ENCODE results near the gene TMED9. TPM values are rescaled to one million over a fixed set of nuclear protein-coding genes. Genes with fewer than 3 reads are reported as not detected.

The TMED9 gene
- total and polyA plus RNA-seq, 10 of the 15 experiments (the other 5 are each of a cell fraction or from before 2014, with no cell fraction given), result 35.7 to 144 (median 105) TPM

DNA sequence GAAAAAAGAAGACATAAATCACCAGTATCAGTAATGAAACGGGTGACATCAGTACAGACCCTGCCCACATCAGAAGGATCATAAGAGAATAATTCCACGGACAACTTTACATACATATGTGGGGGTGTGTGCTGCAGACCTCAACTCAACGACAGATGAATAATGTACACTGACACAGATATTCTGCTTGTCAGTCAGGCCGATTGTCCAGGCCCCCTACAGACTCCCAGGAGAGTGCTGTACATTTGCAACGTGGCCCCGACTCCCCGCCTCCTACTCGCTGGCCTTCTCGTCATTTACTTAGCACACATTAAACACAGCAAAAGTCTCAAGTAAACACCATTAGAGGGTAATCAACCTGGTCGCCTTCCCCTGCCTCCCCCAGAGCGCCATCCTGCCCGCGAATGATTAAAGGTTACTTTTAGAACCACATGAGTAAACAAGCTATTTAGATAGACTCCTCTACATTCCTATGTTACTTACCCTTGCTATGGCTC is 3.5 kb upstream of the TMED9 start:
- no peak for FAIRE-seq
- no peak for ATAC-seq
- ChIA-PET POLR2A (interaction anchor here (0.6 kb wide), 1 partner anchor 21 kb away, joined by 5 read pairs; no protein-coding TSS in a partner anchor), SMC1A (ENCODE audit: uncharacterized antibody, unreplicated experiment) (no interaction called here), RAD21 (ENCODE audit: unreplicated experiment) (no interaction called here), CTCF (interaction anchor here (0.9 kb wide), 1 partner anchor 87 kb away, joined by 3 read pairs; no protein-coding TSS in a partner anchor)
- TF ChIP-seq MXI1 (IDR thresholded peaks at IDR 0.05; ENCODE audit: low read depth, low read length) (no peak), NFIC (IDR thresholded peaks at IDR 0.05; ENCODE audit: low read depth, low read length) (no peak), POLR2A (IDR thresholded peaks at IDR 0.05; ENCODE audit: low read depth, low read length) (no peak), SIN3A (IDR thresholded peaks at IDR 0.05; ENCODE audit: low read depth, low read length) (no peak), SRF (IDR thresholded peaks at IDR 0.05; ENCODE audit: low read depth in 2 of 2, low read length in 2 of 2) (no peak), JUNB (IDR thresholded peaks at IDR 0.05) (no peak), RB1 (IDR thresholded peaks at IDR 0.05; ENCODE audit: borderline replicate concordance) (no peak), TBL1XR1 (IDR thresholded peaks at IDR 0.05; ENCODE audit: low read depth, low read length) (no peak), CBFB (IDR thresholded peaks at IDR 0.05; ENCODE audit: low read depth) (no peak), TARDBP (IDR thresholded peaks at IDR 0.05; ENCODE audit: borderline replicate concordance) (no peak), BACH1 (IDR thresholded peaks at IDR 0.05; ENCODE audit: borderline replicate concordance) (no peak)
- TF ChIP-seq, protein P1, sequence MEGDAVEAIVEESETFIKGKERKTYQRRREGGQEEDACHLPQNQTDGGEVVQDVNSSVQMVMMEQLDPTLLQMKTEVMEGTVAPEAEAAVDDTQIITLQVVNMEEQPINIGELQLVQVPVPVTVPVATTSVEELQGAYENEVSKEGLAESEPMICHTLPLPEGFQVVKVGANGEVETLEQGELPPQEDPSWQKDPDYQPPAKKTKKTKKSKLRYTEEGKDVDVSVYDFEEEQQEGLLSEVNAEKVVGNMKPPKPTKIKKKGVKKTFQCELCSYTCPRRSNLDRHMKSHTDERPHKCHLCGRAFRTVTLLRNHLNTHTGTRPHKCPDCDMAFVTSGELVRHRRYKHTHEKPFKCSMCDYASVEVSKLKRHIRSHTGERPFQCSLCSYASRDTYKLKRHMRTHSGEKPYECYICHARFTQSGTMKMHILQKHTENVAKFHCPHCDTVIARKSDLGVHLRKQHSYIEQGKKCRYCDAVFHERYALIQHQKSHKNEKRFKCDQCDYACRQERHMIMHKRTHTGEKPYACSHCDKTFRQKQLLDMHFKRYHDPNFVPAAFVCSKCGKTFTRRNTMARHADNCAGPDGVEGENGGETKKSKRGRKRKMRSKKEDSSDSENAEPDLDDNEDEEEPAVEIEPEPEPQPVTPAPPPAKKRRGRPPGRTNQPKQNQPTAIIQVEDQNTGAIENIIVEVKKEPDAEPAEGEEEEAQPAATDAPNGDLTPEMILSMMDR (IDR thresholded peaks at IDR 0.05 in 2 of 3, conservative IDR thresholded peaks at IDR 0.05 in 1 of 3; ENCODE audit: control insufficient read depth in 2 of 3, extremely low read depth in 1 of 3, insufficient read depth in 1 of 3, low read depth in 3 of 3, low read length in 3 of 3), result no peak
- TF ChIP-seq, protein P2, sequence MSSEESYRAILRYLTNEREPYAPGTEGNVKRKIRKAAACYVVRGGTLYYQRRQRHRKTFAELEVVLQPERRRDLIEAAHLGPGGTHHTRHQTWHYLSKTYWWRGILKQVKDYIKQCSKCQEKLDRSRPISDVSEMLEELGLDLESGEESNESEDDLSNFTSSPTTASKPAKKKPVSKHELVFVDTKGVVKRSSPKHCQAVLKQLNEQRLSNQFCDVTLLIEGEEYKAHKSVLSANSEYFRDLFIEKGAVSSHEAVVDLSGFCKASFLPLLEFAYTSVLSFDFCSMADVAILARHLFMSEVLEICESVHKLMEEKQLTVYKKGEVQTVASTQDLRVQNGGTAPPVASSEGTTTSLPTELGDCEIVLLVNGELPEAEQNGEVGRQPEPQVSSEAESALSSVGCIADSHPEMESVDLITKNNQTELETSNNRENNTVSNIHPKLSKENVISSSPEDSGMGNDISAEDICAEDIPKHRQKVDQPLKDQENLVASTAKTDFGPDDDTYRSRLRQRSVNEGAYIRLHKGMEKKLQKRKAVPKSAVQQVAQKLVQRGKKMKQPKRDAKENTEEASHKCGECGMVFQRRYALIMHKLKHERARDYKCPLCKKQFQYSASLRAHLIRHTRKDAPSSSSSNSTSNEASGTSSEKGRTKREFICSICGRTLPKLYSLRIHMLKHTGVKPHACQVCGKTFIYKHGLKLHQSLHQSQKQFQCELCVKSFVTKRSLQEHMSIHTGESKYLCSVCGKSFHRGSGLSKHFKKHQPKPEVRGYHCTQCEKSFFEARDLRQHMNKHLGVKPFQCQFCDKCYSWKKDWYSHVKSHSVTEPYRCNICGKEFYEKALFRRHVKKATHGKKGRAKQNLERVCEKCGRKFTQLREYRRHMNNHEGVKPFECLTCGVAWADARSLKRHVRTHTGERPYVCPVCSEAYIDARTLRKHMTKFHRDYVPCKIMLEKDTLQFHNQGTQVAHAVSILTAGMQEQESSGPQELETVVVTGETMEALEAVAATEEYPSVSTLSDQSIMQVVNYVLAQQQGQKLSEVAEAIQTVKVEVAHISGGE (CRISPR knock-in tag; IDR thresholded peaks at IDR 0.05), result no peak
- TF ChIP-seq, protein P3, sequence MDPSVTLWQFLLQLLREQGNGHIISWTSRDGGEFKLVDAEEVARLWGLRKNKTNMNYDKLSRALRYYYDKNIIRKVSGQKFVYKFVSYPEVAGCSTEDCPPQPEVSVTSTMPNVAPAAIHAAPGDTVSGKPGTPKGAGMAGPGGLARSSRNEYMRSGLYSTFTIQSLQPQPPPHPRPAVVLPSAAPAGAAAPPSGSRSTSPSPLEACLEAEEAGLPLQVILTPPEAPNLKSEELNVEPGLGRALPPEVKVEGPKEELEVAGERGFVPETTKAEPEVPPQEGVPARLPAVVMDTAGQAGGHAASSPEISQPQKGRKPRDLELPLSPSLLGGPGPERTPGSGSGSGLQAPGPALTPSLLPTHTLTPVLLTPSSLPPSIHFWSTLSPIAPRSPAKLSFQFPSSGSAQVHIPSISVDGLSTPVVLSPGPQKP (IDR thresholded peaks at IDR 0.05; ENCODE audit: low read depth, low read length), result no peak
- Histone ChIP-seq H3K9me3 (replicated peaks; ENCODE audit: control insufficient read depth, insufficient read depth, low read length) (no peaks in the 10 kb centered on the region), H3K4me1 (ENCODE audit: control insufficient read depth, insufficient read depth, low read length) (peaks cover 3% of the 10 kb centered on the region), H3K4me2 (ENCODE audit: control insufficient read depth, insufficient read depth) (no peak overlapping the region), H3K9ac (ENCODE audit: control insufficient read depth, insufficient read depth, low read length) (no peak overlapping the region), H3K79me2 (ENCODE audit: control insufficient read depth, insufficient read depth, low read length) (peaks cover 14% of the 10 kb centered on the region), H2AFZ (ENCODE audit: control insufficient read depth, low read depth, low read length) (no peak overlapping the region), H3K27ac (ENCODE audit: control insufficient read depth, insufficient read depth) (no peak overlapping the region), H3K36me3 (ENCODE audit: control insufficient read depth in 2 of 2, insufficient read depth in 2 of 2, low read length in 1 of 2) (peaks cover 0 to 1% of the 10 kb centered on the region in 2 experiments; a peak in 1 of 4 replicates), H4K20me1 (ENCODE audit: control insufficient read depth, insufficient read depth) (no peaks in the 10 kb centered on the region), H3K27me3 (replicated peaks in 1 of 2; ENCODE audit: control insufficient read depth in 2 of 2, insufficient read depth in 2 of 2, low read length in 1 of 2) (no peaks in the 10 kb centered on the region), H3K4me3 (no peak overlapping the region)
- no TSS peak for BruUV-seq (replicated peaks)
- DNase-seq (ENCODE audit: low read depth, low spot score), result no peak
- WGBS (ENCODE audit: insufficient coverage, insufficient replicate concordance, low lambda C conversion rate, missing lambda C conversion rate), result 26% methylated on average over 13 of the region's 13 CpGs
- in situ Hi-C loops (cut with MboI) (no loop called here), intact Hi-C loops (cut with micrococcal nuclease; ENCODE audit: unreplicated experiment) (no loop called here)
